HG02973 (cell line): Measurements from ENCODE around the gene SCN2B.

Experiments used
- ATAC-seq: cut with Tn5 transposase; IDR thresholded peaks from one replicate; pipeline ENCODE4 v1.9.1; 2021; ENCODE audit warnings: moderate library complexity; ENCODE audit not compliant: unreplicated experiment

SCN2B gene

DNA sequence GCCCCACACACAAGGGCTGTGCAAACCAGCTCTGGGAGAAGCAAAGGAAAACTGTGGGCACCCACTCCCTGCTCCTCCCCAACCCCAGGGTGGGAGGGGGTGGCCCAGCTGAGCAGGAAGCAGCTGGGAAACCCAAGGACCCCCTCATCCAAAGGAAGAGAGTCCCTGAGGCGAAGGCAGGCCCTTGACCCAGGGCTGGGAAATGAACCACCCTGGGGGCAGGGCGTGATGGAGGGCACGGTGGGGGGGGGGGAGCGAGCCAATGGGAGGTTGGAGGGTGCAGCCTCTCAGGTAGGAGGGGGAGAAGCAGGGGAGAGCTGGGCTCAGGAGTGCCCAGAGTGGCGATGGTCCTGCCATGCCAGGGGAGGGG is 40.7 kb downstream of the SCN2B start:
- no peak for ATAC-seq

DNA sequence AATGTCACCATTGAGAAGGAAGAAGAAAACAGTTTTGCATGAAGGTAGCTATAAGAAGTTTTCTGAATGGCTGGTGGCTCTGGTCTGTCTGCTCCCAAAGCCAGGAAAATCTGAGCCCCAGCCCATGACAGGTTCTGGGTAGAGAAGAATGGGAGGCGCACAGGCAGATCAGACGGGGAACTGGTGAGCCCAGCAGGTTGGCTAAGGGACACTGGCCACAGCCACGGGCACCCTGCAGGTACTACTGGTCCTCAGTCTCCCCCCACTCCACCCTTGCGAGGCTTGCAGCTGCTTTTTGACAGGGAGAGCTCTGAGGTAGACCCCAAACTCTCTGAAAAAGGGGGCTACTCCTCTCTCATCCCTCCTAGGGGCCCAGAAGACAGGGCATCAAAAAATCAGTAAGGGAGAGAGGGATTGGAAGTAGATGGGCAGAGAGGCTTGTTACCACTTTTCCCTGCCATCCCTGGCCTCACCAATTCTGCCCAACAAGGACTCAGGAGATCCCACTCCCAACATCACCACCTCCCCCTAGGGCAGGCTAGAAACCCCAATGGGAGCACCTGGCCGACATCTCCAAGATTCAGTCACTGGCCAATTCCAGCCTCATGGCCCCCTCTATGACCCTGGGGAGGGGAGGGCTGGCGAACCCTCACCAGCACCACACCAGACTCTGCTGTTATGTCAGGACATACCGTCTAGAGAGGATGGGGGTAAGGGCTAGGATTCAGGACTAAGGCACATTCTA is 41.2 kb downstream of the SCN2B start:
- ATAC-seq: no peak

DNA sequence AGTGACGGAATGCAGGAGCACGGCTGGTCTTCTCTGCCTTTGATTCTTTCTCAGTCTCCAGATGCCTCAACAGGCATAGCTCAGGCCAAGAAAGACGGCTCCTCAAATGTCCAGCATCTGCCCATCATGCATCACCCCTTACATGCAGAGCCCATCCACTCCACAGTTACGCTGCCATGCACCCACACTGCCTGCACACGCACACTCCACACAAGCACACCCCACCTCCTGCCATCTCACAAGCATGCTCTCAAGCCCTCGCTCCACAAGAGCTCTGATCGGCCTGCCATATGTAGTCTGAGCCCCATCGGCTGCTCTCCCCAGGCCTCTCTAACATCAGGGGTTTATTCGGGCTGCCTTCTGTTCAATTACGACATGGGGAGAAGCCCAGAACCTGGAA is 42.6 kb downstream of the SCN2B start:
- no peak for ATAC-seq

DNA sequence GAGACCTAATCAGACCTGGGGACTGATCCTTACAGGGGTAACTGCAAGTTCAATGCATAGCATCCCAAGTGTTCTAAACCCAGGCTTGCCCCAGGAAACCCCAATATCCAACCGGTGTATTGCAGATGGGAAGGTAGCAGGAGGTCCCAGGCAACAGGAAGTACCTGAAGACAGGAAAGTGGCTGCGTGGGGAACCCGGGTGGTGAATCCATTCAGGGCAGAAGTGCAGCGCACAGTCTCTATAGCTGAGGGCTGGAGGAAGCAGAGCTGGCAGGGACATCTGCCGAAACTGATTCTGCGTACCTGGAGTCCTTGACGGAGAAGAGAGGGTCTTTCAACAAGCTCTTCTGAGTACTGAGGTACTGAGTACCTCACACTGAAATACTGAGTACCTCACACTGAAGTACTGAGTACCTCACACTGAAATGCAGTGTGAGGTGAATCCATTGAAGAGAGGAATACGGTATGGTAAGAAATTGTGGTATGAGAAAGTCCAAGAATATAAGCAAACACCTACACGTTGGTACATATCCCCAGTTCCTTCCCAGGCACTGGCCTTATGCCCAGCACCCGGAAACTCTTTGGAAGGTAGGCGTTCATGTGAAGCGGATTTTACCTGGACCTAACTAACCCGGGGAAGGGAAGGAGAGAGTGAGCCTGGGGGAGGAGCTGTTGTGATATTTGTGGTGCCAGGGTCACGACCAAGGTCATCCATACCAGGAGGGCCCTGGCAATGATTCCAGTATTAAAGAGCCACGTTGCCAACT is 43.9 kb downstream of the SCN2B start:
- no peak for ATAC-seq

DNA sequence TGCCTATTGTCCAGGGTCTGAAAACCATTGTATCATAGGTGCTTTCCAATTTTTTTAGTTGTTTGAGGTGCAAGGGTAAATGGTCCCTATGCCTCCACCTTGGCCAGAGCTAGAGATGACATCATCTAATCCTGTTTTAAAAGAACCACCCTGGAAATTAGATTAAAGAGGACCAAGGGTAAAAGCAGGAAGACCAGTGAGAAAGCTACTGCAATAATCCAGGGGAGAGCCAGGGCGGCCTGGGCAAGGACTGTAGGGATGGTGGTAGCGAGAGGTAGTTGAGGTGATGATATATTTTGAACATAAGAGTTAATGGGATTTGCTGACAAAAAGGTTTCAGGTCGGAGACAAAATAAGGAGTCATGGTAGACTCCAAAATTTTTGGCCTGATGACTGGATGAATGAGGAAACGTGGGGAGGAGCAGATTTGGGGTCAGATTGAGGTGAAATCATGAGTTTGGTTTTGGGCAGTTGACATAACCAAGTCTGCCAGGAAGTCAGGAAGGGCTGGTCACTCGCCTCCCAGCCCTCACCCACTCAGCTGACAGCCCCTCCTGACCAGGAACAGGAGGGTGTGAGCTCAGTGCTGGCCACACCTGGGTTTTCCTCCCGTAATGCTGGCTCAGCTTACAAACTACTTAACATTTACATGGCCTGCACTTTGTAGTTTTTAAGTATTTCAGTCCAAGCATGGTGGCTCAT is 46.8 kb downstream of the SCN2B start:
- no peak for ATAC-seq

DNA sequence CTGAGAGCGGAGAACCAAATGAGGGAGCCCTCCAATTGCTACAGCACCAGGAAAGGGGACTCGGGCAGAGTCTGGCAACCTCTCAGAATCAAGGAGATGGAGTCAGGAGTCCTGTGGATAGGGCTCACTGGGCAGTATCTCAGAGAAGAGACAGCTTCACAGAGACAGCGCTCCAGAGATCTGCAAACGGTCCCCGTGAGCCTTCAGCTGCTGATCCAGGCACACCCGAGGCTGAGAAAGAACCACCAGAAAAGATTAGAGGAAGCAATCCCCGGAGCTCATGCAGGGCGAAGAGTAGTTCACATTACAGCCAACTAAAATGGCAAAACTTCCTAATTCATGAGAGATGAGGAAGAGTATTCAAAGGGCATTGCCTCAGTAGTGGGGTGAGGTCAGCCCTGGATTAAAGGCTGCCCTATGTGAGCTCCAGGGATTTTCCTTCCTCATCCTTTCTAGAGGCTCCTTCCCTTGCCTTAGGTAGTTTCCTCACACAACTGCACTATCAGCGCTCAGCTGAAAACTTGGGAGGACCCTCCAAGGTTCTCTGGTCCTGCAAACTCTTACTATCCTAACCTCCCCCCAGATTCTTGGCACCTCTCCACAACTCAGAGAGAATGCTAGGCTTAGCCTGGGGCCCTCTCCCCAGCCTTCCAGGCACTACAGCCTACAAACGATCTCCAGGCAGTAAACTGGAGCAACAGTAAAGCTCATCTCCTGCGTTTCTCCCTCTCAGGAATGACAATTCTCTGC is 47.5 kb downstream of the SCN2B start:
- no peak for ATAC-seq

DNA sequence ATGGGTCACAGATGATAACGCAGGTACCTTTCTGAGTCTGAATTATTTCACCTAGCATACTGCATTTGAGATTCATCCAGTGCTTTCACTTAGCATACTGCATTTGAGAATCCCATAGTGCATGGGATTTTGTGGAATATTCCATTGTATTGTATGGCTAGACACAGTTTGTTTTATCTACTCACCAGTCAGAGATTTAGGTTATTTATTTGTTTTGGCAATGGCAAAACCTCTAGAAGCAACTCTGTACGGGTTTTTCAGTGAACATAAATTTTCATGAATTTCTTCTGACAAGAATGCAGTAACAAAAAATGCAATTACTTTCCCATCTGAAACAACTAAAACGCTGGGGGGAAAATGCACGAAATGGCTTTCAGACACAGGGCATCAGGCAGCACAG is 48.1 kb downstream of the SCN2B start:
- no peak for ATAC-seq

DNA sequence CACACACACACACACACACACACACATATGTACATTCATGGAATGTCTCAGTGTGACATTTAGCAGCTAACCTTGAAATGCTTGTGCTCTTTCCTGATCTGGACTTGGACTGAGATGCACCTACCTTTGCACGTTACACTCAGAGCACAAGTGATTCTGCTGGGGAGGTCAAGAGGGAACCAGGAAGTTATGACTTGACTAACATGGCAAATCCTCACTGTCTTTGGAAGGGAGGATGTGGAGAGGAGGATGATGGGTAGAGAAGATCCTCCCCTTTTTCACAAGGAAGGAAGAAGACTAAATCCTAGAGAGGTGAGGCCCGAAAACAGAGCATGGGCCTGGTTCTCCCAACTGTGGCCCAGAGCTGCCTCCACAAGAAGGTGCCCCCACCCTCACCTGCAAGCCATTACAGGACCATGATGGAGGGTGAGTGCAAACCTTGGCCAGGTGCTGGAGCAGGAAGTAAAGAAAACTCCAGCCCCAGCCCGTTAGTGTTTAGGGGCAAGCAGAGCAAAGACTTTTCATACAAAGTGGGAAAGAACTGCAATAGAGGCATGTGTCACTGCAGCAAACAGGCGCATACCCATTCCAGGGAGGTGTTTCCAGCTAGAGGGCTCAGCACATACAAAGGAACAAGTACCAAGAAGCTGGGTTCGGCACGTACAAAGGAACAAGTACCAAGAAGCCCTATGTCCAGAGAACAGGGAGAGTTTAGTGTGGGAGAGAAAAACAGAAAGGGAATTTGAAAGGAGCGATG is 50.2 kb downstream of the SCN2B start:
- ATAC-seq: no peak

DNA sequence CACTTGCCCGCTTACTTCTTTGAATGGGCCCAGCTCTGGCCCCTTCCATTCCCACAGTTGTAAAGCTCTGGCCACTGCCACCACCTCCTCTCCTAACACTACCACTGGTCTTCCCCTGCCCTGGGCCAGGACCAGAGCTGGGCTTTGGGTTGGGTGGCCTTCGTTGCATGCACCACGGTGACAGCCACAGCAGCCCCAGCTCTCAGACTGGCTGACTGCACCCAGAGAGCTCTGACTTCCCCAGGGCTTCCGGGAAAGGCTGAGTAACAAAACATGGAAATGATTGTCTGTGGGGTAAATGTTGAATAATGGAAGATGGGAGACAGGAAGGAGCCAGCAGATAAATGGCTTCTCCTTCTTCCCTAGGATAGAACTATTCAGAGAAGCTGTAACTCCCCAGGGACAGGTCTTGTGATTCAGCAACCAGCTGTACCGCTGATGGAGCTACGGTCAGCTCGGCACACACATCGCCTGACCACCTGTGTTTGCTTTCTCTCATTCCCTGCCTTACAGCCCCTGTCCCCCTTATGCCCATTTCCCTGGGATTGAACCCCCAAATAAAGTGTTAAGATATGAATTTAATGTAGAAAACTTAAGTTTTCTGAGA is 51.4 kb downstream of the SCN2B start:
- ATAC-seq: no peak

DNA sequence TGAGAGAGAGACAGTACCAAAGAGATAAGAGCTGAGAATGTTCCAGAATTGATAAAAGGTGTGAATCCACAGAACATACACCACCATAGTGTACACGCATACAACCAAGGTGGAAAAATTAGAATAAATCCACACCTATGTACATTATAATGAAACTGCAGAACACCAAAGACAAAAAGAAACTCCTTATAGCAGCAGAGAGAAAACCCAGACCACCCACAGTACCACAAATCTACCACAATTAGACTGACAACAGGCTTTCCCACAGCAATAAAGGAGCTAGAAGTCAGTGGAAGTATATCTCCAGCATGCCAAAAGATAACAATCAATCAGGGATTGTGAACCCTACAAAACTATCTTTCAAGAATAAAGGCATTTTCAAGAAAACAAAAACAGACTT is 55.6 kb downstream of the SCN2B start:
- ATAC-seq: no peak

DNA sequence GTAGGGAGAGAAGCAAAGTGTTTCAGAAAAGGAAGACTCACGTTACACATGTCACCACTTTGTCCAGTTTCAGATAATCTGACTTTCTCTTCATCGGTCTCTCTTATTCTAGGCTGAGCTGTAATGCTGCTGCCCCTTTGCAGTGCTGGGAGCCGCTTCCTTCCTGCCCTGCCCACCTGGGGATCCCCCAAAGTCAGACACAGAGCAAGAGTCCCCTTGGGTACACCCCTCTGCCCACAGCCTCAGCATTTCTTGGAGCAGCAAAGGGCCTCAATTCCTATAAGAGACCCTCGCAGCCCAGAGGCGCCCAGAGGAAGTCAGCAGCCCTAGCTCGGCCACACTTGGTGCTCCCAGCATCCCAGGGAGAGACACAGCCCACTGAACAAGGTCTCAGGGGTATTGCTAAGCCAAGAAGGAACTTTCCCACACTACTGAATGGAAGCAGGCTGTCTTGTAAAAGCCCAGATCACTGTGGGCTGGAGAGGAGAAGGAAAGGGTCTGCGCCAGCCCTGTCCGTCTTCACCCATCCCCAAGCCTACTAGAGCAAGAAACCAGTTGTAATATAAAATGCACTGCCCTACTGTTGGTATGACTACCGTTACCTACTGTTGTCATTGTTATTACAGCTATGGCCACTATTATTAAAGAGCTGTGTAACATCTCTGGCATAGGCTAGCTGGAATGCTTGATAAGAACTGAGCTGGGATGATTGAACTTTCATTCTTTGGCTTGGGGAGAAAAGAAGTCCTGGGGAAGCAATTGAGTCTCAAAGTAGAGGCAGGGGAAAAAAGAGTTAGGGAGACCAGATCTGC is 58.4 kb downstream of the SCN2B start:
- no peak for ATAC-seq

DNA sequence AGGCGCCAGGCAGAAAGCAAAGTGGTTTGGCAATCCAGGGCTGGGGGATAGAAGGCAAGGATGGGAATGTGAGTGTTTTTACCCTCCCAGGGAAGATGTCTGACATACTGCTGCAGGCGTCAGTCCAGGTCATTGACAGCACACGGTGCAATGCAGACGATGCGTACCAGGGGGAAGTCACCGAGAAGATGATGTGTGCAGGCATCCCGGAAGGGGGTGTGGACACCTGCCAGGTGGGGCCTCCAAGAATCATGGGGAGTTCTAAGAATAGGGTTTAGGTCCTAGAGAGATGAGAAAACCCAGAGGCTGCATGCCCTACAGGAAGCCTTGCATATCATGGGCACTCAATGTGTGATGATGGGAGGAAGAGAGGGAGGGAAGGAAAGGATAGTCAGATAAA is 61.4 kb downstream of the SCN2B start:
- ATAC-seq: no peak

DNA sequence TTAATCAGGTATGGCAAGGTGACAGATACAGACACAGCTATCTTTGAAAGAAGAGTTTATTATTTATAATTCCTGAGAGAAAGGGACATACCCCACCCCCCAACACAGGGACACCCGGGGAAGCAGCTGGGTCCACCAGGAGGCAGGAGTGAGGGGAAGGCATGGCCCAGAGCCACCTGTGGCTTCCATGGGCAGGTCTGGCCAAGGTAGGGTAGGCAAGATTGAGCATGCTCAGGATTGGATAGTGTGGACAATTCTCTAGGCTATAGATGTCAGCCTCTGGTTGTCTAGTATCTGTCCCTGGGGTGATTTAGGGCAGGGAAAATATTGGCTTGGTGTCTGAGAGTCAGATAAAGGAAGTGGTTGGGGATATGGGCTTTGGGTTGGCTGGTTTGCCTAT is 62.2 kb downstream of the SCN2B start:
- no peak for ATAC-seq

DNA sequence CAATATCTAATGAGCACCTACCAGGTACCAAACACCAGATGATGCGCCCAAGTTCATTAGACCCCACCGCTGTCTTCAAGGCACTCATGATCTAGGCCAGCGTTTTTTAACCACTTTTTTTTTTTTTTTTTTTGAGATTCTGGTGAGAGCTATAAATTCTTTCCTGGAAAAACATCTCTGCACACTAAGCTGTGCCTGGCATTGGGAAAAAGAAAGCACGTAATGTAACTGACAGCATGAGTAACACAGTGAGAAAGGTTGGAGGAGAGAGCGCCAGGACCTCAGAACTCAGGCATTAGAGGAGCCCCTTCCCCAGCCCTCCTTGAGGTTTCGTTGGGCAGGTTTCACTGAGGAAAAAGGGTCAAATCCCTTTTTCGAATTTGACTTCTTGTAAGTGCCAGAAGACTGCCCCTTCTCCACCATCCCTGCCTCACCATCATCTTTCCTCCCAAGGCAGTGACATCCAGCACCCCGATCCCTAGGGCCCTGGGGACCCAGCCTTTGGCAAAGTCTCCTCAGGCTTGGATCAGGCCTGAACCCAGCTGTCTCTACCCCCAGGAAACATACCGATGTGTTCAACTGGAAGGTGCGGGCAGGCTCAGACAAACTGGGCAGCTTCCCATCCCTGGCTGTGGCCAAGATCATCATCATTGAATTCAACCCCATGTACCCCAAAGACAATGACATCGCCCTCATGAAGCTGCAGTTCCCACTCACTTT is 63.6 kb downstream of the SCN2B start:
- ATAC-seq: no peak
